Osteoblast (primary cell): Measurements from ENCODE around the gene MFSD6. TPM values are rescaled to one million over a fixed set of nuclear protein-coding genes. Genes with fewer than 3 reads are reported as not detected.

Experiments
- DNase-seq: peaks from one replicate; pipeline ENCODE4 v3.0.0; 2011; ENCODE audit warnings: low spot score, mixed read lengths; ENCODE audit not compliant: insufficient read length; ENCODE audit errors: missing footprints
- H2AFZ ChIP-seq: 2 replicates; pipeline ENCODE4 v1.6.0; 2011; ENCODE audit warnings: mild to moderate bottlenecking, low read length
- H3K27ac ChIP-seq: 2 replicates; pipeline ENCODE4 v1.5.1; 2011; ENCODE audit warnings: mild to moderate bottlenecking, low read depth, low read length, moderate library complexity
- H3K27me3 ChIP-seq: 2 replicates; pipeline ENCODE4 v1.6.0; 2012; ENCODE audit warnings: mild to moderate bottlenecking, control low read depth, inconsistent platforms, low read length, moderate library complexity; ENCODE audit not compliant: insufficient read depth
- H3K36me3 ChIP-seq: 2 replicates; pipeline ENCODE4 v1.5.1; 2011; ENCODE audit warnings: mild to moderate bottlenecking, low read length, control low read depth, moderate library complexity; ENCODE audit not compliant: insufficient read depth
- H3K4me1 ChIP-seq: 2 replicates; pipeline ENCODE4 v1.5.1; 2011; ENCODE audit warnings: mild to moderate bottlenecking, low read length, control low read depth, moderate library complexity; ENCODE audit not compliant: insufficient read depth
- H3K4me2 ChIP-seq: 2 replicates; pipeline ENCODE4 v1.6.0; 2011; ENCODE audit warnings: mild to moderate bottlenecking, low read length; ENCODE audit not compliant: insufficient read depth
- H3K4me3 ChIP-seq: fragments of 200-600 bp; sonication (generic); 3 replicates; pipeline ENCODE4 v1.5.1; 2012; ENCODE audit warnings: mild to moderate bottlenecking, low read length, inconsistent platforms; ENCODE audit not compliant: insufficient read depth
- H3K79me2 ChIP-seq: 2 replicates; pipeline ENCODE4 v1.6.0; 2012; ENCODE audit warnings: mild to moderate bottlenecking, low read length, control low read depth, inconsistent platforms; ENCODE audit not compliant: insufficient read depth
- H3K9me3 ChIP-seq: 2 replicates; pipeline ENCODE4 v1.5.1; 2011; ENCODE audit warnings: low read depth, low read length, control low read depth
- H4K20me1 ChIP-seq: 2 replicates; pipeline ENCODE4 v1.6.0; 2012; ENCODE audit warnings: mild to moderate bottlenecking, low read length, control low read depth; ENCODE audit not compliant: insufficient read depth
- total RNA-seq: library from RNA; depleted of rRNA; stranded (reverse); fragments of >200 nt; gene quantifications from 2 replicates; pipeline ENCODE4 v1.2.3, GENCODE V29; 2012
- TF ChIP-seq, protein P1 (sequence below): IDR thresholded peaks from 2 replicates; pipeline ENCODE4 v1.5.1; 2011; ENCODE audit warnings: mild to moderate bottlenecking, low read depth, low read length, moderate library complexity; ENCODE audit errors: extremely low read depth

MFSD6 gene
- total RNA-seq, 1 donor = 11.2 TPM

DNA sequence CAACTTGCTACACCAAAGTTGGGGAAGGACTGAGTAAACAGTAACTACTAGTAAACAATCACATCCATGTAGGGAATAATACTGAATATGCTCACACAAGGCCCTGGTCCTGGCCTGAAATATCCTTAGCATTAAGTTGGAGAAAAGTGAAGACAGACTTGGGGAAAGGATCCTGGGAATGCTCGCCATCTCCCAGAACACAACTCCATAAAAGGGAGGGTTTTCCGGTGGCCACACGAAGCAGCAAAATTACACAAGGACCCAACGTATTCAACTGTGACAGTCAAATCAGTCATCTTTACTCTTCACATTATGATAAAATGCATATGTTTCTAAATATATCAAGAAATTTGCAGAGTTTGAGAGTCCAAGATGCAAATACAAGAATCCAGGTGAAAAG, 119.1 kb downstream of the MFSD6 start:
- no peaks in the 10 kb centered on the region for H3K36me3 ChIP-seq
- no peaks in the 10 kb centered on the region for H3K27me3 ChIP-seq
- H4K20me1 ChIP-seq = no peaks in the 10 kb centered on the region
- TF ChIP-seq, protein P1, sequence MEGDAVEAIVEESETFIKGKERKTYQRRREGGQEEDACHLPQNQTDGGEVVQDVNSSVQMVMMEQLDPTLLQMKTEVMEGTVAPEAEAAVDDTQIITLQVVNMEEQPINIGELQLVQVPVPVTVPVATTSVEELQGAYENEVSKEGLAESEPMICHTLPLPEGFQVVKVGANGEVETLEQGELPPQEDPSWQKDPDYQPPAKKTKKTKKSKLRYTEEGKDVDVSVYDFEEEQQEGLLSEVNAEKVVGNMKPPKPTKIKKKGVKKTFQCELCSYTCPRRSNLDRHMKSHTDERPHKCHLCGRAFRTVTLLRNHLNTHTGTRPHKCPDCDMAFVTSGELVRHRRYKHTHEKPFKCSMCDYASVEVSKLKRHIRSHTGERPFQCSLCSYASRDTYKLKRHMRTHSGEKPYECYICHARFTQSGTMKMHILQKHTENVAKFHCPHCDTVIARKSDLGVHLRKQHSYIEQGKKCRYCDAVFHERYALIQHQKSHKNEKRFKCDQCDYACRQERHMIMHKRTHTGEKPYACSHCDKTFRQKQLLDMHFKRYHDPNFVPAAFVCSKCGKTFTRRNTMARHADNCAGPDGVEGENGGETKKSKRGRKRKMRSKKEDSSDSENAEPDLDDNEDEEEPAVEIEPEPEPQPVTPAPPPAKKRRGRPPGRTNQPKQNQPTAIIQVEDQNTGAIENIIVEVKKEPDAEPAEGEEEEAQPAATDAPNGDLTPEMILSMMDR = no peak
- DNase-seq = no peak
- H3K27ac ChIP-seq = no peak overlapping the region
- H3K79me2 ChIP-seq = no peaks in the 10 kb centered on the region
- H3K4me1 ChIP-seq = peaks cover 18% of the 10 kb centered on the region
- H3K4me3 ChIP-seq = no peak overlapping the region
- no peak overlapping the region for H3K4me2 ChIP-seq
- no peak overlapping the region for H2AFZ ChIP-seq
- H3K9me3 ChIP-seq = no peaks in the 10 kb centered on the region

DNA sequence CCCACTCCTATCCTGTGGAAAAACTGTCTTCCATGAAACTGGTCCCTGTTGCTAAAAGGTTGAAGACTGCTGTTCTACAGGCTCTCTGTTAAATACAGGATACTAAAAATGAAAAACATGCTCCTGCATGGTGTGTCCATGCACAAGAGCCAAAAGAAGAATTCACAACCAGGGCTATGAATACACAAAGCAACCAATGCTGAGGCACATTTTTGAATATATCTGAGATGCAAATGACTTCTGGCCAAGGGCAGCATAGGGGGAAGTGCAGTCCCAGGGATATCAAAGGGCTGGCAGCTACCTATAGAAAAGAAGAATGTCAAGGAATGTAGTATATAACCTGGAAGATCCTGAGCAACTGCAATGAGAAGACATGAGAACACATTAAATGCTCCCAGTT, 119.8 kb downstream of the MFSD6 start:
- no peak overlapping the region for H3K4me2 ChIP-seq
- no peaks in the 10 kb centered on the region for H3K79me2 ChIP-seq
- H3K36me3 ChIP-seq = no peaks in the 10 kb centered on the region
- TF ChIP-seq, protein P1 = no peak
- H3K27ac ChIP-seq = no peak overlapping the region
- H3K27me3 ChIP-seq = no peaks in the 10 kb centered on the region
- no peak overlapping the region for H2AFZ ChIP-seq
- no peak for DNase-seq
- no peak overlapping the region for H3K4me3 ChIP-seq
- H3K9me3 ChIP-seq = no peaks in the 10 kb centered on the region
- H3K4me1 ChIP-seq = peaks cover 18% of the 10 kb centered on the region
- no peaks in the 10 kb centered on the region for H4K20me1 ChIP-seq

DNA sequence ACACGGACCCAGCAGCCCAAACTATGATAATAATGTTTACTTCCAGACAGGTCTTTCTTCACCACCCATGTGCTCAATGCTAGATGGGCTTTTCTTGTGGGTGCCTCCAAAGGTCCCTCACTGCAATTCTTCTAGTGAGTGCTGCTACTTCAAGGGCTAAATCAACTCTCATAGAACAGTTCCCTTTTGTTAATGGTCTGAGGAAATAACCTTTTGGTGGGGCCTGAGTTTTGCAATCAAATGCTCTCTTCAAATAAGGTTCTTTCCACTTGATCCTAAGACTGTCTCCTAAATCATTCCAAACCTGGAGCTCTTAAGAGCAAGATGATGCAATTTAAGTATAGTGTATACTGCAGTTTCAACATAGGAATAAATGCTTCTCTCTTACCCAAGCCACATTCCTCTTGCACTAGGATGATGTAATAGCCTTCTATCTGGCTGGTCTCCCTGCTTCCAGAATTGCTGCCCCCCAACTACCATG, 120.4 kb downstream of the MFSD6 start:
- H3K4me1 ChIP-seq = peaks cover 22% of the 10 kb centered on the region
- H2AFZ ChIP-seq = no peak overlapping the region
- no peak overlapping the region for H3K27ac ChIP-seq
- no peaks in the 10 kb centered on the region for H3K36me3 ChIP-seq
- H3K27me3 ChIP-seq = no peaks in the 10 kb centered on the region
- no peaks in the 10 kb centered on the region for H3K9me3 ChIP-seq
- no peaks in the 10 kb centered on the region for H4K20me1 ChIP-seq
- H3K4me3 ChIP-seq = no peak overlapping the region
- no peak for DNase-seq
- TF ChIP-seq, protein P1 = no peak
- no peak overlapping the region for H3K4me2 ChIP-seq
- H3K79me2 ChIP-seq = no peaks in the 10 kb centered on the region

DNA sequence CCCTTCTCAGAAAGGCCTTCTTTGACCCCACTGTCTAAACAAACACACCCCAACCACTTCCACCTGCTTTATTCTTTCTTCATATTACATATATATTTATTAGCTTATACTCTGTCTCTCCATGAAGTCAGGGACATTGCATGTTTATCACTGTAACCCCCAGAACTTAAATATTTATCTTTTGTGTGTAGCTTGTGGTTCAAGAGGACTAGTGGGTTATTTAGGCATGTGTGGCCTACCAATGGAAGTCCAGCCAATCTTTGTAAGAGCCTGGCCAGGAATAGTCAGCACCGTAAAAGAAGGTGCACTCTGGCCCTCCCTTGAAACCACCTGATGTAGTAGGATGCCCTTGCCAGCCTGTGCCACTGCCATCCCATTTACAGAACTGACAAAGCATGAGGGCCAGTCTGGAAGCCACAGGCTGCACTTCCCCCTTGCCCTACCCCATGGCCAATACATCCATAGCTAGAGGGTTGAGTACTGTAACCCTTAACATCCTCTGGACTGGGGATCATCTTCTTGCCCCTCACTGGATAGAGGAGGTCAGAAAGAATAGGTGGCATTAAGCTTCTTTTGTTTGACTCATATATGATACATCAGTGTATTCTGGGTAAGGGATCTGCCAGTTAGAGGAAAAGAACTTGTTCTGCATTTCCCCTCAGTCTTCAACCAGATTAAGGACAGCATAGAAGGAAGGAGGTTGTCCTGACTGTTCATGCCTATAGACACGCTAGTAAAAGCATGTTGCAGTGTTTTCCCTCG, 121.5 kb downstream of the MFSD6 start:
- TF ChIP-seq, protein P1 = no peak
- no peaks in the 10 kb centered on the region for H3K36me3 ChIP-seq
- DNase-seq = peak; percentile 65
- H3K9me3 ChIP-seq = no peaks in the 10 kb centered on the region
- no peak overlapping the region for H3K4me3 ChIP-seq
- peak overlapping the region; percentile 55 for H2AFZ ChIP-seq
- H3K27me3 ChIP-seq = no peaks in the 10 kb centered on the region
- H3K4me1 ChIP-seq = peaks cover 28% of the 10 kb centered on the region
- H3K27ac ChIP-seq = peak overlapping the region; percentile 49
- peaks cover 4% of the 10 kb centered on the region for H3K79me2 ChIP-seq
- H3K4me2 ChIP-seq = peak overlapping the region; percentile 58
- no peaks in the 10 kb centered on the region for H4K20me1 ChIP-seq
